ENCODE data around the gene MORN5.

The MORN5 gene

GRCh38 chr9:122218935-122219855, 59.5 kb downstream of the MORN5 start:
- no peak for TF ChIP-seq CTCF (conservative IDR thresholded peaks at IDR 0.05; ENCODE audit: low read depth, low read length)
- H3K36me3 ChIP-seq (ENCODE audit: insufficient read depth): no peaks in the 10 kb centered on the region
- no peaks in the 10 kb centered on the region for H3K79me2 ChIP-seq (ENCODE audit: insufficient read depth, low read depth)
- H3K27me3 ChIP-seq (ENCODE audit: insufficient read depth, low read depth): no peaks in the 10 kb centered on the region
- no peaks in the 10 kb centered on the region for H3K4me1 ChIP-seq (ENCODE audit: low read depth, poor library complexity, severe bottlenecking)
- H3K4me3 ChIP-seq (IDR thresholded peaks at IDR 0.05; ENCODE audit: insufficient read depth, low read depth, low read length): no peak overlapping the region
- H4K20me1 ChIP-seq (ENCODE audit: insufficient read depth): no peaks in the 10 kb centered on the region
- no peak overlapping the region for H3K4me2 ChIP-seq
- H3K27ac ChIP-seq: no peak overlapping the region
- H2AFZ ChIP-seq (ENCODE audit: low read depth): no peak overlapping the region
- H3K9ac ChIP-seq: no peak overlapping the region

DNA sequence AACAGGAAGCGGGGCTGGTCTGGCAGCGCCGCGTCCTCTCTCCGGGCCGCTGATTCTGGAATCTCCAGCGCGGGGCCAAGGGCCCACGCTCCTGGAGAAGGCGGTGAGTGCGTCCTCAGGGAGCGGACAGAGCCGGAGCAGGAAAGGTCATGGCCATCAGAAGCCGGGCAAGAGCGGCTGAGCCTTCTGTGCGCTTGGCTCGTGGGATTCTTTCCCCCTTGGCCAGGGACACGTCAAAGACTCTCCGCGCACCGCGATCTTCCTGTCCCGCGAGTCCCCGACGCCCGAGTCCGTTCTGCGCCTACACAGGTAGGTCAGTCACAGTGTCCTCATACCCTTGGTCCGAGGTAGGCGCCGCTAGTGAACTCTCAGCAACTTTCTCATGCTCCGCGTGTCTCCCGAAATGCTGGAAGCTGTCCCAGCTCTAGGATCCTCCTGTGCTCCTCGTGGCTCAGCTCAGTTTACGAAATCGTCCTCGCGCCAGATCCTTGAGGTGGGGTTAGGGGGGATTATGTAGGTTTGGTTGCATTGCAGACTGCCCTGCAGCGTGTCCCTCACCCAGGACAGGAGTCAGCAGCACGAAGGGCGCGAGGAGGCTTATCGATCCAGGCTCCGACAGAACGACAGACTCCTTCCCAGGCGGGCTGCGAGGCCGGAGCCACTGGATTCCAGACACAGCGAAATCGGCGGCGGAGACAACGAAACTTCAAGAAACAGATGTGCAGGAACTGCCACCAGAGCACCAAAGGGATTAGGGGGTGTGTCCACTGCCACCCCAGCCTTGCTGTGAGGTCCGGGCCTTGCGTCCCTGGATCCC, 60.4 kb downstream of the MORN5 start:
- no peaks in the 10 kb centered on the region for H3K27me3 ChIP-seq (ENCODE audit: insufficient read depth, low read depth)

DNA sequence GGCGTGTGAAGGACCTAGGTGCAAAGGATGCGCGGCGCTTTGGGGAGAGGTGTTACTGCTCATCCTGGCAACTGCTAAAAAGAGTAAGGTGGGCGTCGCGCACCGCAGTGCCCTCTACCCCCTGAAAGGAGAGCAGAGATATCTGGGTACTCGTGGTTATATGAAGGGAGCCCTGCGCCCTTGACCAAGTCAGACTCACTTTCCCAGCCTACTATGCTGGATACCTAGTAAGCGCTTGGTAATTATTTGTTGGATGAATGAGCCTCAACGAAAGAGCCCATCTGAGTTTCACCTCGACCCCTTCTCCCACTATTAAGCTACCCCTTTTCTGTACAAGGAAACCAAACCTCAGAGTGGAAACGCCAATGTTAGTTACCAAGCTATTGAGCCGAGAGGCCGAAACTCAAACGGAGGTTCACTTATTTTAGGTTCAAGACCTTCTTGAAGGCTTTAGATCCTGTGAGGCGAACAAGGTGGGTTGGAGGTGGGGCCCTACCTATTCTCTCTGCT, 61.0 kb downstream of the MORN5 start:
- Histone ChIP-seq H3K4me3 (IDR thresholded peaks at IDR 0.05; ENCODE audit: insufficient read depth, low read depth, low read length) (no peak overlapping the region), H3K27me3 (ENCODE audit: insufficient read depth, low read depth) (no peaks in the 10 kb centered on the region), H3K9ac (no peak overlapping the region), H3K27ac (no peak overlapping the region), H3K36me3 (ENCODE audit: insufficient read depth) (no peaks in the 10 kb centered on the region), H3K4me2 (no peak overlapping the region), H3K79me2 (ENCODE audit: insufficient read depth, low read depth) (no peaks in the 10 kb centered on the region), H4K20me1 (ENCODE audit: insufficient read depth) (no peaks in the 10 kb centered on the region), H2AFZ (ENCODE audit: low read depth) (no peak overlapping the region), H3K4me1 (ENCODE audit: low read depth, poor library complexity, severe bottlenecking) (no peaks in the 10 kb centered on the region)
- no peak for TF ChIP-seq CTCF (conservative IDR thresholded peaks at IDR 0.05; ENCODE audit: low read depth, low read length)

More for the DNA sequence above, 60.4 kb downstream of the MORN5 start:
- Histone ChIP-seq H3K4me1 (ENCODE audit: low read depth, poor library complexity, severe bottlenecking) (no peaks in the 10 kb centered on the region), H3K4me2 (no peak overlapping the region), H3K27ac (no peak overlapping the region), H2AFZ (ENCODE audit: low read depth) (no peak overlapping the region), H3K4me3 (IDR thresholded peaks at IDR 0.05; ENCODE audit: insufficient read depth, low read depth, low read length) (no peak overlapping the region), H3K36me3 (ENCODE audit: insufficient read depth) (no peaks in the 10 kb centered on the region), H3K79me2 (ENCODE audit: insufficient read depth, low read depth) (no peaks in the 10 kb centered on the region), H3K9ac (no peak overlapping the region), H4K20me1 (ENCODE audit: insufficient read depth) (no peaks in the 10 kb centered on the region)
- TF ChIP-seq CTCF (conservative IDR thresholded peaks at IDR 0.05; ENCODE audit: low read depth, low read length): no peak

- TF ChIP-seq CTCF (conservative IDR thresholded peaks at IDR 0.05; ENCODE audit: low read depth, low read length): no peak
- Histone ChIP-seq H3K9ac (no peak overlapping the region), H3K4me1 (ENCODE audit: low read depth, poor library complexity, severe bottlenecking) (no peaks in the 10 kb centered on the region), H4K20me1 (ENCODE audit: insufficient read depth) (no peaks in the 10 kb centered on the region), H2AFZ (ENCODE audit: low read depth) (no peak overlapping the region), H3K27ac (no peak overlapping the region), H3K4me2 (no peak overlapping the region), H3K27me3 (ENCODE audit: insufficient read depth, low read depth) (no peaks in the 10 kb centered on the region), H3K4me3 (IDR thresholded peaks at IDR 0.05; ENCODE audit: insufficient read depth, low read depth, low read length) (no peak overlapping the region), H3K36me3 (ENCODE audit: insufficient read depth) (no peaks in the 10 kb centered on the region), H3K79me2 (ENCODE audit: insufficient read depth, low read depth) (no peaks in the 10 kb centered on the region)
Observed at GRCh38 chr9:122221183-122221811, 61.6 kb downstream of the MORN5 start.

Data from KMS-11 (cell line).